Vagina (tissue), 2 donors: ENCODE results near the gene MRPS10.

Experiments used
- POLR2AphosphoS5 ChIP-seq, 2 donors: sonication (generic); formaldehyde crosslinking; IDR thresholded peaks; one replicate each; pipeline ENCODE4 v1.9.0; 2017; ENCODE audit warnings: antibody characterized with exemption in 2 of 2, mild to moderate bottlenecking in 2 of 2, low read depth in 1 of 2; ENCODE audit not compliant: insufficient read depth in 1 of 2
- TF ChIP-seq, protein P1 (sequence below), 3 experiments: fragments of 450-650 bp in 2 of 3; fragments of 200-600 bp in 1 of 3; sonication (generic) in 1 of 3; IDR thresholded peaks; one replicate each; pipeline ENCODE4 v1.5.1; 2017 to 2019; ENCODE audit warnings: antibody characterized with exemption in 3 of 3, mild to moderate bottlenecking in 2 of 3, moderate library complexity in 2 of 3

DNA sequence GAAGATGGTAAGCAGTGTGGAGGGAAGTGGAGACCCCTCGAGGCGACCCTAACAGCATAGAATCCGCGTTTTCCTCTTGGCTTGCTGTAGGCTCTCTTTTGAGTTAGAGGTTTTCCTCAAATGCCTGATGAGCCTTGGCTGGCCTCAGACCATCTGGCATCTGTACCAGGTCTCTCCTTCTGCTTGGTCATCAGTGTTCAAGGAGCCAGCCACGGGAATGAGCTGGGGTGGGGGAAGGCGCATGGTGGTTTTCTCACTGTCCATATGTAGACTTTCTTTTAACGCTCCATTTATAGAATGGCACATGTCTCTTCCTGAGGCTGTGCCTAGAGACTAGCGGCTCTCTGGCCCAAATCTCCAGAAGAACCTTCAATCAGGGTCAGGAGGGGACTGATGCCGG is 52.6 kb downstream of the MRPS10 start:
- TF ChIP-seq, protein P1, sequence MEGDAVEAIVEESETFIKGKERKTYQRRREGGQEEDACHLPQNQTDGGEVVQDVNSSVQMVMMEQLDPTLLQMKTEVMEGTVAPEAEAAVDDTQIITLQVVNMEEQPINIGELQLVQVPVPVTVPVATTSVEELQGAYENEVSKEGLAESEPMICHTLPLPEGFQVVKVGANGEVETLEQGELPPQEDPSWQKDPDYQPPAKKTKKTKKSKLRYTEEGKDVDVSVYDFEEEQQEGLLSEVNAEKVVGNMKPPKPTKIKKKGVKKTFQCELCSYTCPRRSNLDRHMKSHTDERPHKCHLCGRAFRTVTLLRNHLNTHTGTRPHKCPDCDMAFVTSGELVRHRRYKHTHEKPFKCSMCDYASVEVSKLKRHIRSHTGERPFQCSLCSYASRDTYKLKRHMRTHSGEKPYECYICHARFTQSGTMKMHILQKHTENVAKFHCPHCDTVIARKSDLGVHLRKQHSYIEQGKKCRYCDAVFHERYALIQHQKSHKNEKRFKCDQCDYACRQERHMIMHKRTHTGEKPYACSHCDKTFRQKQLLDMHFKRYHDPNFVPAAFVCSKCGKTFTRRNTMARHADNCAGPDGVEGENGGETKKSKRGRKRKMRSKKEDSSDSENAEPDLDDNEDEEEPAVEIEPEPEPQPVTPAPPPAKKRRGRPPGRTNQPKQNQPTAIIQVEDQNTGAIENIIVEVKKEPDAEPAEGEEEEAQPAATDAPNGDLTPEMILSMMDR (IDR thresholded peaks at IDR 0.05) = no peak
- TF ChIP-seq POLR2AphosphoS5 (IDR thresholded peaks at IDR 0.05; ENCODE audit: insufficient read depth in 1 of 2, low read depth in 1 of 2) = no peak
